ENCODE measurements around the gene MOGAT3.

The MOGAT3 gene

GRCh38 chr7:101159696-101160674, 40.9 kb downstream of the MOGAT3 start:
- no peak for DNase-seq

GRCh38 chr7:101156866-101157589, 43.8 kb downstream of the MOGAT3 start:
- DNase-seq, result no peak

GRCh38 chr7:101156277-101156676, 44.6 kb downstream of the MOGAT3 start:
- DNase-seq, result no peak

GRCh38 chr7:101155303-101155702, 45.5 kb downstream of the MOGAT3 start:
- no peak for DNase-seq

GRCh38 chr7:101154693-101155102, 46.1 kb downstream of the MOGAT3 start:
- DNase-seq, result peak; percentile 19

GRCh38 chr7:101153969-101154692, 46.7 kb downstream of the MOGAT3 start, which contains the start of gene AP1S1:
Gene AP1S1 (plus strand): TSS chr7:101154476. CDS start chr7:101154515, 39 bp downstream.
- DNase-seq, result peak; percentile 95

GRCh38 chr7:101151908-101152651, 48.8 kb downstream of the MOGAT3 start:
- no peak for DNase-seq

Data from NCI-H2171 treated with DMSO at 0.1 percent for 48 hours (cell line).